Fibroblast of lung (primary cell): Measurements from ENCODE around the gene TNRC6C. TPM values are rescaled to one million over a fixed set of nuclear protein-coding genes. Genes with fewer than 3 reads are reported as not detected.
"Not testable (repeated sequence)": the region's sequence is repeated elsewhere in the genome, so short reads cannot be mapped to it uniquely, and the experiment has no call there.

ENCODE experiments used
- DNase-seq, 2 donors: peaks; one replicate each; pipeline versions ENCODE4 v3.0.0 to v3.0.0-alpha.2; 2010; ENCODE audit warnings: low read depth in 2 of 2
- H2AFZ ChIP-seq: 2 replicates; pipeline ENCODE4 v1.5.1; 2012; ENCODE audit warnings: low read length, control low read depth, inconsistent platforms
- H3K27ac ChIP-seq: 2 replicates; pipeline ENCODE4 v1.5.1; 2011; ENCODE audit warnings: low read length, control low read depth; ENCODE audit not compliant: insufficient read depth
- H3K27me3 ChIP-seq: 2 replicates; pipeline ENCODE4 v1.5.1; 2011; ENCODE audit warnings: mild to moderate bottlenecking, low read length; ENCODE audit not compliant: control insufficient read depth, insufficient read depth
- H3K36me3 ChIP-seq: 2 replicates; pipeline ENCODE4 v1.5.1; 2011; ENCODE audit warnings: low read length; ENCODE audit not compliant: control insufficient read depth, insufficient read depth
- H3K4me1 ChIP-seq: 2 replicates; pipeline ENCODE4 v1.5.1; 2011; ENCODE audit warnings: low read length; ENCODE audit not compliant: control insufficient read depth, insufficient read depth; ENCODE audit errors: extremely low read depth
- H3K4me2 ChIP-seq: 2 replicates; pipeline ENCODE4 v1.5.1; 2011; ENCODE audit warnings: low read length, control low read depth; ENCODE audit not compliant: insufficient read depth; ENCODE audit errors: extremely low read depth
- H3K4me3 ChIP-seq, 4 experiments: fragments of 200-600 bp in 1 of 4; sonication (generic) in 1 of 4; replicated peaks in 1 of 4; 2 replicates each; pipeline ENCODE4 v1.5.1; 2011 to 2016; ENCODE audit warnings: low read length in 4 of 4, low read depth in 3 of 4, mild to moderate bottlenecking in 3 of 4, control low read depth in 2 of 4, inconsistent platforms in 1 of 4, mixed read lengths in 1 of 4; ENCODE audit not compliant: insufficient read depth in 1 of 4; ENCODE audit errors: control extremely low read depth in 1 of 4
- H3K79me2 ChIP-seq: 2 replicates; pipeline ENCODE4 v1.5.1; 2012; ENCODE audit warnings: mild to moderate bottlenecking, low read length, inconsistent platforms; ENCODE audit not compliant: control insufficient read depth, insufficient read depth
- H3K9ac ChIP-seq: 2 replicates; pipeline ENCODE4 v1.5.1; 2011; ENCODE audit warnings: mild to moderate bottlenecking, low read length, control low read depth; ENCODE audit not compliant: insufficient read depth
- H3K9me3 ChIP-seq: 2 replicates; pipeline ENCODE4 v1.5.1; 2012; ENCODE audit warnings: low read depth, low read length; ENCODE audit not compliant: control insufficient read depth, insufficient read depth
- H4K20me1 ChIP-seq: 2 replicates; pipeline ENCODE4 v1.5.1; 2011; ENCODE audit warnings: low read length; ENCODE audit not compliant: control insufficient read depth, insufficient read depth; ENCODE audit errors: extremely low read depth
- EZH2 ChIP-seq: IDR thresholded peaks from 2 replicates; pipeline ENCODE4 v1.5.1; 2012; ENCODE audit warnings: low read length, control low read depth, mild to moderate bottlenecking; ENCODE audit errors: missing control alignments
- polyA plus RNA-seq, 2 donors: library from polyadenylated mRNA; depleted of rRNA in 1 of 2; stranded (reverse) in 1 of 2; unstranded in 1 of 2; fragments of >200 nt; gene quantifications; 2 replicates each; pipeline ENCODE4 v1.2.1, GENCODE V29; 2011 to 2012; ENCODE audit warnings: missing spikeins in 1 of 2
- total RNA-seq: library from RNA; depleted of rRNA; stranded (reverse); fragments of >200 nt; gene quantifications from 2 replicates; pipeline ENCODE4 v1.2.1, GENCODE V29; 2014
- TF ChIP-seq, protein P1 (sequence below), 2 donors: IDR thresholded peaks in 1 of 2; conservative IDR thresholded peaks in 1 of 2; 1 replicate in 1 of 2; 2 replicates in 1 of 2; pipeline ENCODE4 v1.5.1; 2011 to 2012; ENCODE audit warnings: low read length in 2 of 2, control low read depth in 1 of 2, inconsistent platforms in 1 of 2, low read depth in 1 of 2, mild to moderate bottlenecking in 1 of 2

The TNRC6C gene
- total and polyA plus RNA-seq, 2 donors (not counting 1 experiment from before 2014, with no cell fraction given): 2.1 to 4.6 TPM

DNA sequence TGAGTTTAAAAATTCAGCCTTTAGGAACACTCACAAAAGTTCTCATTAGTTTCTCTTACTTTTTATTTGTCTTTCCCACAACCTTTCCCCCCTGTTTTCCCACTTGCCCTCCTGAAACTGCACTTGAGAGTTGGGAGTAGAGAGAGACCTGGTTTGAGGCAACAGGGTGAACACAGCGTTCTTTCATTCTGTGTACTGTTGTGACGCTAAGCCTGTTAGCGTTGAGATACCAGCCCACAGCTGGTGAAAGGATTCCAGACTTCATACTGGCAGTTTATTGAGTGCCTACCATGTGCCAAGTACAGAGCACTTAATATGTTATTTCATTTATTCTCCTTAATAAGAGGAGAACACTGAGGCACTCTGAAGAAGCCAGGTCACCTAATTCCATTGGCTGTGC lies 10.3 kb downstream of the TNRC6C start:
- H3K27ac ChIP-seq: no peak overlapping the region
- no peak for TF ChIP-seq EZH2
- TF ChIP-seq, protein P1, sequence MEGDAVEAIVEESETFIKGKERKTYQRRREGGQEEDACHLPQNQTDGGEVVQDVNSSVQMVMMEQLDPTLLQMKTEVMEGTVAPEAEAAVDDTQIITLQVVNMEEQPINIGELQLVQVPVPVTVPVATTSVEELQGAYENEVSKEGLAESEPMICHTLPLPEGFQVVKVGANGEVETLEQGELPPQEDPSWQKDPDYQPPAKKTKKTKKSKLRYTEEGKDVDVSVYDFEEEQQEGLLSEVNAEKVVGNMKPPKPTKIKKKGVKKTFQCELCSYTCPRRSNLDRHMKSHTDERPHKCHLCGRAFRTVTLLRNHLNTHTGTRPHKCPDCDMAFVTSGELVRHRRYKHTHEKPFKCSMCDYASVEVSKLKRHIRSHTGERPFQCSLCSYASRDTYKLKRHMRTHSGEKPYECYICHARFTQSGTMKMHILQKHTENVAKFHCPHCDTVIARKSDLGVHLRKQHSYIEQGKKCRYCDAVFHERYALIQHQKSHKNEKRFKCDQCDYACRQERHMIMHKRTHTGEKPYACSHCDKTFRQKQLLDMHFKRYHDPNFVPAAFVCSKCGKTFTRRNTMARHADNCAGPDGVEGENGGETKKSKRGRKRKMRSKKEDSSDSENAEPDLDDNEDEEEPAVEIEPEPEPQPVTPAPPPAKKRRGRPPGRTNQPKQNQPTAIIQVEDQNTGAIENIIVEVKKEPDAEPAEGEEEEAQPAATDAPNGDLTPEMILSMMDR (conservative IDR thresholded peaks at IDR 0.05 in 1 of 2, IDR thresholded peaks at IDR 0.05 in 1 of 2; ENCODE audit: low read depth in 1 of 2, low read length in 2 of 2): no peak
- H3K4me3 ChIP-seq: no peak overlapping the region
- no peak overlapping the region for H3K9ac ChIP-seq
- no peaks in the 10 kb centered on the region for H4K20me1 ChIP-seq
- H3K4me2 ChIP-seq: no peak overlapping the region
- H3K79me2 ChIP-seq: peaks cover 24% of the 10 kb centered on the region
- no peaks in the 10 kb centered on the region for H3K4me1 ChIP-seq
- no peak for DNase-seq
- no peak overlapping the region for H2AFZ ChIP-seq
- no peaks in the 10 kb centered on the region for H3K9me3 ChIP-seq
- no peaks in the 10 kb centered on the region for H3K36me3 ChIP-seq
- no peaks in the 10 kb centered on the region for H3K27me3 ChIP-seq

DNA sequence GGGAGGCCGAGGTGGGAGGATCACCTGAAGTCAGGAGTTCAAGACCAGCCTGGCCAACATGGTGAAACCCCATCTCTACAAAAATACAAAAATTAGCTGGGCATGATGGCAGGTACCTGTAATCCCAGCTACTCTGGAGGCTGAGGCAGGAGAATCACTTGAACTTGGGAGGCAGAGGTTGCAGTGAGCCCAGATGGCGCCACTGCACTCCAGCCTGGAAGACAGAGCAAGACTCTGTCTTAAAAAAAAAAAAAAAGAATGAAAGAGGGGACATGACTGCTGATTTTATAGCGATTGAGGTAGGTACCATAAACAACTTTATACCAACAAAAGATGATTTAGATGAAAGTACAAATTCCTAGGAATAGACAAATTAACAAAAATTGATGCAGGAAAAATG lies 13.8 kb downstream of the TNRC6C start:
- not testable (repeated sequence) for H4K20me1 ChIP-seq, H3K27me3 ChIP-seq, H3K4me1 ChIP-seq, H3K4me3 ChIP-seq, H3K9me3 ChIP-seq, H2AFZ ChIP-seq, H3K27ac ChIP-seq, DNase-seq, H3K79me2 ChIP-seq, H3K36me3 ChIP-seq, H3K4me2 ChIP-seq, H3K9ac ChIP-seq

DNA sequence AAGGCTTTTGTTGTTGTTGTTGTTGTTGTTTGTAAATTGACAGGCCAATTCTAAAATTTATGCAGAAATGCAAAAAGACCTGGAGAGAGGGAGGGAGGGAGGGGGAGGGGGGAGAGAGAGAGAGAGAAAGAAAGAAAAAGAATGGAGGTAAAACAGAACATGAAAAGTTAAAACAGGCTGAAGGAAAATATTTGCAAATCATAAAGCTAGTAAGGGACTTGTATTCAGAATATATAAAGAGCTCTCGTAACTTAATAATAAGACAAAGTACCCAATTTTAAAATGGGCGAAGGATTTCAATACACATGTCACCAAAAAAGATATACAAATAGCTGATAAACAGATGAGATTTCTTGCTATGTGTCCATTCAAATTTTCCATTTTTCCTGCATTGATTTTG lies 15.4 kb downstream of the TNRC6C start:
- H3K36me3 ChIP-seq: no peaks in the 10 kb centered on the region
- H3K4me2 ChIP-seq: no peak overlapping the region
- no peak overlapping the region for H3K4me3 ChIP-seq
- H4K20me1 ChIP-seq: no peaks in the 10 kb centered on the region
- TF ChIP-seq EZH2: no peak
- TF ChIP-seq, protein P1 (conservative IDR thresholded peaks at IDR 0.05 in 1 of 2, IDR thresholded peaks at IDR 0.05 in 1 of 2; ENCODE audit: low read depth in 1 of 2, low read length in 2 of 2): no peak
- no peaks in the 10 kb centered on the region for H3K79me2 ChIP-seq
- no peaks in the 10 kb centered on the region for H3K9me3 ChIP-seq
- H3K27me3 ChIP-seq: no peaks in the 10 kb centered on the region
- no peaks in the 10 kb centered on the region for H3K4me1 ChIP-seq
- H2AFZ ChIP-seq: no peak overlapping the region
- no peak for DNase-seq
- H3K27ac ChIP-seq: no peak overlapping the region
- no peak overlapping the region for H3K9ac ChIP-seq
